Heart left ventricle (tissue), 16 donors: ENCODE data around the gene MMAB. TPM values are rescaled to one million over a fixed set of nuclear protein-coding genes. Genes with fewer than 3 reads are reported as not detected.

Source experiments
- ATAC-seq, 4 donors: fragments of 200-7000 bp; cut with Tn5 transposase; one replicate each; pipeline ENCODE4 v1.9.1; 2020 to 2022; ENCODE audit warnings: moderate library complexity in 4 of 4, mild to moderate bottlenecking in 3 of 4, moderate number of reproducible peaks in 1 of 4
- DNase-seq, 5 donors: peaks; one replicate each; pipeline ENCODE4 v3.0.0-alpha.2; 2020
- H3K27ac ChIP-seq, 12 donors: fragments of 200-600 bp; sonication (generic) in 4 of 12; one replicate each; pipeline versions ENCODE4 v1.5.0 to v1.8.0; 2016 to 2022; ENCODE audit warnings: mild to moderate bottlenecking in 2 of 12
- H3K27me3 ChIP-seq, 9 donors: fragments of 200-600 bp; sonication (generic) in 2 of 9; one replicate each; pipeline versions ENCODE4 v1.5.1 to v1.8.0; 2016 to 2022; ENCODE audit warnings: mild to moderate bottlenecking in 3 of 9
- H3K36me3 ChIP-seq, 9 donors: fragments of 200-600 bp; sonication (generic) in 2 of 9; one replicate each; pipeline versions ENCODE4 v1.5.0 to v1.8.0; 2018 to 2022; ENCODE audit warnings: mild to moderate bottlenecking in 2 of 9
- H3K4me1 ChIP-seq, 12 donors: fragments of 200-600 bp; sonication (generic) in 4 of 12; one replicate each; pipeline versions ENCODE4 v1.5.0 to v1.8.0; 2016 to 2022; ENCODE audit warnings: mild to moderate bottlenecking in 3 of 12
- H3K4me3 ChIP-seq, 12 donors: fragments of 200-600 bp; sonication (generic) in 4 of 12; one replicate each; pipeline versions ENCODE4 v1.5.0 to v1.8.0; 2017 to 2022; ENCODE audit warnings: mild to moderate bottlenecking in 9 of 12, moderate library complexity in 4 of 12
- H3K9me3 ChIP-seq, 12 donors: fragments of 200-600 bp; sonication (generic) in 4 of 12; one replicate each; pipeline versions ENCODE4 v1.5.0 to v1.8.0; 2016 to 2022; ENCODE audit warnings: mild to moderate bottlenecking in 1 of 12
- CTCF ChIP-seq, 12 donors: fragments of 200-600 bp; sonication (generic) in 4 of 12; IDR thresholded peaks; one replicate each; pipeline versions ENCODE4 v1.5.0 to v1.8.0; 2018 to 2022; ENCODE audit warnings: antibody characterized with exemption in 12 of 12, mild to moderate bottlenecking in 5 of 12
- POLR2A ChIP-seq, 2 donors: fragments of 450-650 bp; IDR thresholded peaks; one replicate each; pipeline ENCODE4 v1.6.1; 2017; ENCODE audit warnings: antibody characterized with exemption in 2 of 2, mild to moderate bottlenecking in 2 of 2, moderate library complexity in 2 of 2
- WGBS, 4 donors: extraction: QIAGEN DNeasy Blood & Tissue Kit in 2 of 4; methylation state at CpG; one replicate each; pipeline versions ENCODE4 v1.1.5 to v1.1.7; 2013 to 2018; 5-methylcytosine and 5-hydroxymethylcytosine counted together
- intact Hi-C, 10 donors: fragments of 100-400 bp; cut with DNase I; formaldehyde crosslinking; loops; one replicate each; pipeline versions ENCODE4 v1.11.1 to v1.14.2; 2022
- polyA plus RNA-seq, 2 donors: library from polyadenylated mRNA; stranded (reverse); fragments of 200-250 nt; gene quantifications; one replicate each; pipeline ENCODE4 v1.2.3, GENCODE V29; 2013
- total RNA-seq, 9 donors: library from RNA; depleted of rRNA in 2 of 9; stranded (reverse); fragments of >200 nt in 2 of 9; fragmentation: NEBNext Ultra II Directional in 3 of 9; extraction: Animal tissue kit (Norgen Biotek cat#: 25700) in 3 of 9; gene quantifications; one replicate each; pipeline versions ENCODE4 v1.1.0 to v1.2.4, GENCODE V29; 2016 to 2023
- donor health status: ischemic (EF 13 %, LVEDD 7.1; RV severe dilation, severe dysfunction).
- donor health status: healthy with polysubstance abuse.
- donor health status: DM: no; HTN: yes; CAD: no.
- donor health status: DM: no; HTN: no; CAD: no.
- donor health status: ischemic (EF 25% LVEDD 6.9; RV normal size, moderate dysfunction).
- donor health status: ischemic (EF 25% LVEDD 5.7; RV mildly dilated, moderate dysfunction).
- donor health status: healthy.
- donor health status: DM: yes; HTN: yes; CAD: no.
- donor health status: ischemic (EF 35%, LVEDD 5.7; RV mildly dilated, moderate dysfunction).
- donor health status: nonischemic (EF 11% LVEDD 7.7; RV severe dilation, severe dysfunction).
- donor health status: DM: yes; HTN: yes; CAD: no.
- donor health status: PGD.
- donor health status: ischemic (EF 29% LVEDD 5.4; RV normal size, mild dysfunction).
- donor health status: nonischemic (EF 23%, LVEDD 6.1; RV moderate dilation, normal function).

MMAB gene
- total and polyA plus RNA-seq, 11 donors, result 29.5 to 43.4 (median 34.5) TPM

- Histone ChIP-seq H3K36me3 (peaks cover 4 to 96% (median 77%) of the 10 kb centered on the region in 9 donors), H3K4me1 (peaks cover 14 to 58% (median 26%) of the 10 kb centered on the region in 12 donors), H3K9me3 (no peaks in the 10 kb centered on the region), H3K27me3 (no peaks in the 10 kb centered on the region), H3K4me3 (no peak overlapping the region), H3K27ac (peak overlapping the region; percentile 35 to 89 (median 75))
- ATAC-seq (no peak), DNase-seq (no peak)
- WGBS, 4 donors, result 56 to 87% (median 69%) methylated on average over 6 of the region's 6 CpGs
- TF ChIP-seq POLR2A (IDR thresholded peaks at IDR 0.05), result no peak
- no peak for TF ChIP-seq CTCF (IDR thresholded peaks at IDR 0.05)
- intact Hi-C loops, result loop anchor here (1.0 to 10.0 kb wide), 17 partner anchors 43 to 575 kb away; partner anchors contain the start of genes MMAB (in 3 of the 10), MVK (in 3 of the 10) and FAM222A (in 2 of the 10)
Observed at GRCh38 chr12:109519787-109520186, 53.5 kb downstream of the MMAB start.

- no peaks in the 10 kb centered on the region for H3K9me3 ChIP-seq
- ATAC-seq (peak; percentile 27 to 69 (median 40)), DNase-seq (peak in 4 of 5 donors; percentile 60 to 71 (median 66))
- peaks cover 14 to 57% (median 26%) of the 10 kb centered on the region in 12 donors for H3K4me1 ChIP-seq
- TF ChIP-seq POLR2A (IDR thresholded peaks at IDR 0.05) (no peak), CTCF (IDR thresholded peaks at IDR 0.05) (peak; percentile 74 to 95 (median 86))
- H3K36me3 ChIP-seq, result peaks cover 4 to 96% (median 77%) of the 10 kb centered on the region in 9 donors
- WGBS, 4 donors, result 28 to 43% (median 38%) methylated on average over 11 of the region's 11 CpGs
- no peaks in the 10 kb centered on the region for H3K27me3 ChIP-seq
- peak overlapping the region; percentile 35 to 89 (median 75) for H3K27ac ChIP-seq
- intact Hi-C loops, result loop anchor here (1.0 to 10.0 kb wide), 15 partner anchors 43 to 361 kb away; partner anchors contain the start of genes FAM222A (in 2 of the 10), MMAB (in 2 of the 10), MVK (in 2 of the 10) and GLTP (in 1 of the 10)
- H3K4me3 ChIP-seq, result no peak overlapping the region
Observed at GRCh38 chr12:109518820-109519665, 54.3 kb downstream of the MMAB start.

GRCh38 chr12:109517619-109518018, 55.7 kb downstream of the MMAB start:
- DNase-seq (peak in 1 of 5 donors; percentile 48), ATAC-seq (peak in 3 of 4 donors; percentile 50 to 57 (median 53))
- TF ChIP-seq CTCF (IDR thresholded peaks at IDR 0.05) (no peak), POLR2A (IDR thresholded peaks at IDR 0.05) (no peak)
- peaks cover 4 to 96% (median 77%) of the 10 kb centered on the region in 9 donors for H3K36me3 ChIP-seq
- WGBS, 4 donors, result 40 to 49% (median 43%) methylated on average over 6 of the region's 6 CpGs
- peaks cover 14 to 44% (median 26%) of the 10 kb centered on the region in 12 donors for H3K4me1 ChIP-seq
- no peaks in the 10 kb centered on the region for H3K9me3 ChIP-seq
- H3K4me3 ChIP-seq, result no peak overlapping the region
- peak overlapping the region in 10 of 12 donors; percentile 35 to 89 (median 74) for H3K27ac ChIP-seq
- no peaks in the 10 kb centered on the region for H3K27me3 ChIP-seq
- intact Hi-C loops, result loop anchor here (1.0 to 10.0 kb wide), 14 partner anchors 45 to 363 kb away; partner anchors contain the start of genes FAM222A (in 2 of the 10), GLTP (in 1 of the 10), MMAB (in 1 of the 10) and MVK (in 1 of the 10)

- H3K4me3 ChIP-seq, result no peak overlapping the region
- peaks cover 7 to 21% (median 11%) of the 10 kb centered on the region in 12 donors for H3K4me1 ChIP-seq
- no peak overlapping the region for H3K27ac ChIP-seq
- DNase-seq (no peak), ATAC-seq (no peak)
- no peak for TF ChIP-seq CTCF (IDR thresholded peaks at IDR 0.05)
- no peak for TF ChIP-seq POLR2A (IDR thresholded peaks at IDR 0.05)
- H3K9me3 ChIP-seq, result no peaks in the 10 kb centered on the region
- no peaks in the 10 kb centered on the region for H3K27me3 ChIP-seq
- H3K36me3 ChIP-seq, result peaks cover 0 to 97% (median 93%) of the 10 kb centered on the region in 9 donors
- WGBS, 4 donors, result 93 to 95% (median 94%) methylated on average over 4 of the region's 4 CpGs
- intact Hi-C loops, result loop anchor here in 1 of 10 donors (10.0 kb wide), 1 partner anchor 201 kb away; the partner anchor contains the start of gene FAM222A
Observed at GRCh38 chr12:109513977-109514376, 59.3 kb downstream of the MMAB start.
